Fibroblast of pulmonary artery (primary cell): Measurements from ENCODE around the gene SPATA19.

Experiments
- DNase-seq: peaks from one replicate; pipeline ENCODE4 v3.0.0-alpha.2; 2010; ENCODE audit warnings: low read depth
- H3K4me3 ChIP-seq: replicated peaks from 2 replicates; pipeline ENCODE4 v1.5.1; 2011; ENCODE audit warnings: low read depth, mild to moderate bottlenecking, control low read depth, low read length, moderate library complexity
- TF ChIP-seq, protein P1 (sequence below): IDR thresholded peaks from 2 replicates; pipeline ENCODE4 v1.5.1; 2011; ENCODE audit warnings: mild to moderate bottlenecking, control low read depth, low read length, inconsistent platforms; ENCODE audit errors: missing control alignments

Gene SPATA19

DNA sequence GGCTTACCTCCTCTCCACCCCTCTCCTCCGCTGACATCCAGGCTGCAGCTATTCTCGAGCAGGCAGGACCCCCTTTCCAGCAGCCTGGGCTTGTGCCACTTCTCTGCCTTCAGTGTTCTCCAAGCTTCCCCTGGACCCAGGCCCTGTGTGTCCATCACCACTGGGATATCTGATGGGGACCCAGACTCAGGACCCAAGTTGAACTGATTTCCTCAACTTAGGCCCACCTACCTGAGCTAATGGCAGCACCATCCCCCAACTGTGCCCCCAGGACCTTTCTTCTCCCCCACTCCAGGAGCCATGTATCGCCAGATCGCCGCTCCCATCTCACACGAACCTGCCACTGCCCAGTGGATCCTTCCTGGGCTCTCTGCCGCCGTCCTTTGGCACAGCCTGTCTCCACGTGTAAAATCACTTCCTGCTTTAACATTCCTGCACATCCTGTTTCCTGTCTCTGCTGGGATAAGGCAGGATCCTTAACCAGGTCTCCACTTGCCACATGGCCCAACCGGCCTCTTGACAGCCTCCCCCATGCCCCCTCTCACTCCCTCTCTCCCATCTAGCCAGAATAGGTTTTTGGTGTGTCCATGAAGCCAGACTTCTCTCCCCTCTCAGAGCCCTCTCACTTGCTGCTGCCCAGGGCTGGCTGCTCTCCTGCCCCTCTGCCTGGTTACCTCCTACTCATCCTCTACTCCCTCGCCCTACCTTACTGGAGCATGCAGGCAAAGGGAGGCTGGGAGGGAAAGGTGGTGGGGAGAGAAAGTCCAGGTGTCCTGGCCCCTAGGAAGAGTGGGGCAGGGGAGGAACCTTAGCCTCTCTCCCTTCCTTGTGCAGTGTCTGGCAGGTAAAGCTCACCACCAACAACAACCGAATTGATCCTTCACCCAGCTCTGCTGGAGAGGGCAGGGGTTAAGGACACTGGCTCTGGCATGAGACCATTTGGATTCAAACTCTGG is 9.4 kb downstream of the SPATA19 start:
- H3K4me3 ChIP-seq: no peak overlapping the region
- TF ChIP-seq, protein P1, sequence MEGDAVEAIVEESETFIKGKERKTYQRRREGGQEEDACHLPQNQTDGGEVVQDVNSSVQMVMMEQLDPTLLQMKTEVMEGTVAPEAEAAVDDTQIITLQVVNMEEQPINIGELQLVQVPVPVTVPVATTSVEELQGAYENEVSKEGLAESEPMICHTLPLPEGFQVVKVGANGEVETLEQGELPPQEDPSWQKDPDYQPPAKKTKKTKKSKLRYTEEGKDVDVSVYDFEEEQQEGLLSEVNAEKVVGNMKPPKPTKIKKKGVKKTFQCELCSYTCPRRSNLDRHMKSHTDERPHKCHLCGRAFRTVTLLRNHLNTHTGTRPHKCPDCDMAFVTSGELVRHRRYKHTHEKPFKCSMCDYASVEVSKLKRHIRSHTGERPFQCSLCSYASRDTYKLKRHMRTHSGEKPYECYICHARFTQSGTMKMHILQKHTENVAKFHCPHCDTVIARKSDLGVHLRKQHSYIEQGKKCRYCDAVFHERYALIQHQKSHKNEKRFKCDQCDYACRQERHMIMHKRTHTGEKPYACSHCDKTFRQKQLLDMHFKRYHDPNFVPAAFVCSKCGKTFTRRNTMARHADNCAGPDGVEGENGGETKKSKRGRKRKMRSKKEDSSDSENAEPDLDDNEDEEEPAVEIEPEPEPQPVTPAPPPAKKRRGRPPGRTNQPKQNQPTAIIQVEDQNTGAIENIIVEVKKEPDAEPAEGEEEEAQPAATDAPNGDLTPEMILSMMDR: no peak
- DNase-seq: no peak

DNA sequence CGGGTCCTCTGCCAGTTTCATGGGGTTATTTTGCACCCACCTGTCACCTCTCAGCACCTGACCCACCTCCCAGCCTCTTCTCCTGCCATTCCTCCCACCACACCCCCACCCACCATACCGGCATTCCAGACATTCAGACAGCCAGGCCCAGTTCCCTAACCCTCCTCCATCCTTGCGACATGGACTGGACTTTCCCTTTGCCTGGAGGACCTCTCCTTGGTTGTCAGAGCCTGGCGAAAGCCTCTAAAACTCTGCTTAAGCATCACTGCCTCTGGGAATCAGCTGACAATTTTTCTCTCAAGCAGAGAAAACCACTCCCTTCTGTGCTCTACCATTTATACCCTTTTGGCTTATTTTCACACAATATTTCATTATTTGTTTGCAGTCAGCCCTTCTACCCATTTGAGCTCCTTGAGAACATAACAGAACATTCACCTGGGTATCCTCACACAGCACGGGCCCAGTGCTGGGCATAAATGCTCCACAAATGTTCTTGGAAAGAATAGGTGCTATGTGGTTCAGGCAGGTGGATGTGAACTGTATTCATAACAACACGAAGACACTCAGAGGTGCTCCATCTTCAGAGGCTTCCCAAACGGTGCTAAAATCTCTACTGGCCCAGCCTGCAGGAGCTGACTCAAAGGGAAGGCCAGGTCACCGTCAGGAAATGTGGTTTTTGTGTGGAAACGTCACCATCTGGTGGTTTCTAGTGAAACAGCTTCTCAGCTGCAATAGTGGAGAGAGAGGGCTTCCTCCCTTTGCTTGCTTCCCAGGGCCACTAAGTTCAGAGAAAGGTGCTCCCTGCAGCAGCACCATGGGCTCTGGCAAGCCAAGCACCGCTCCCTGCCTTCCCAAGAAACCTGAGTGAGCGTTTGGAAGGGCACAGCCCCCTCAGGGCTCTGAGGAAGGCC is 10.4 kb downstream of the SPATA19 start:
- peak; percentile 64 for DNase-seq
- TF ChIP-seq, protein P1: peak; percentile 56
- no peak overlapping the region for H3K4me3 ChIP-seq

DNA sequence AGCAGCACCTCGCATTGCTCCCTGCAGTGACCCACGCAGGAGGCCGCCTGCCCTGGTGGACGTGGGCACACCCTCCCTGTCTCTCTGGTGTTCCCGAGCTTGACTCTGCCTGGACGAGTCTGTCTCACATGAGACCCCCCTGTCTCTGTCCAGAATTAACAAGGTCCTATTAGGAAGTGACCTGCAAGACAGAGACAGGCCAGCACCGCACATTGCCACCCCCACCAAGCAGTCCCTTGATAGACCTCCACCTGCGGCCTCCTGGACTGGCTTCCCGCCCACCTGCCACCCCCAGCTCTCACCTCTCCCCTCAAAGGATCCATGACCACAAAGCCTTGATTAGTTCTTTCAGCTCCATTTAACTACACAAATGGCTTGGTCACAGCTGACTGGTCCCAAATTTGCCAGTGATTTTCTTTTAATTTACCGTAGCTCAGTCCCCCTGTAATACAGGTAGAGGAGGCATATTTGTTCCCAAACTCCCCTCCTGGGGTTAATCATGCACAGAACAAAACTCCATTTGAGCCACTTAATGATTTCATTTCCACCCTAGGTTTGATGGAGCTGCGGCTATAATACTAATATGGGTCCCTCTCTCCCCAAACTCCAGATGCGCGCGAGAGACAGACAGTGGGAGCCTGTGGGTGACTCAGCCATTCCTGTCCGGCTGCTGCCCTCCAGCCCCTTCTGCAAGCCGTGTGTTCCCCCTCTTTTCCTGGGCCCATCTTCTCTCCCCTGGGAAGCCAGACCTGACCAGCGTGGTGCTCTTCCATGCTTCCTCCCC is 11.2 kb downstream of the SPATA19 start:
- H3K4me3 ChIP-seq: no peak overlapping the region
- DNase-seq: no peak
- TF ChIP-seq, protein P1: no peak

DNA sequence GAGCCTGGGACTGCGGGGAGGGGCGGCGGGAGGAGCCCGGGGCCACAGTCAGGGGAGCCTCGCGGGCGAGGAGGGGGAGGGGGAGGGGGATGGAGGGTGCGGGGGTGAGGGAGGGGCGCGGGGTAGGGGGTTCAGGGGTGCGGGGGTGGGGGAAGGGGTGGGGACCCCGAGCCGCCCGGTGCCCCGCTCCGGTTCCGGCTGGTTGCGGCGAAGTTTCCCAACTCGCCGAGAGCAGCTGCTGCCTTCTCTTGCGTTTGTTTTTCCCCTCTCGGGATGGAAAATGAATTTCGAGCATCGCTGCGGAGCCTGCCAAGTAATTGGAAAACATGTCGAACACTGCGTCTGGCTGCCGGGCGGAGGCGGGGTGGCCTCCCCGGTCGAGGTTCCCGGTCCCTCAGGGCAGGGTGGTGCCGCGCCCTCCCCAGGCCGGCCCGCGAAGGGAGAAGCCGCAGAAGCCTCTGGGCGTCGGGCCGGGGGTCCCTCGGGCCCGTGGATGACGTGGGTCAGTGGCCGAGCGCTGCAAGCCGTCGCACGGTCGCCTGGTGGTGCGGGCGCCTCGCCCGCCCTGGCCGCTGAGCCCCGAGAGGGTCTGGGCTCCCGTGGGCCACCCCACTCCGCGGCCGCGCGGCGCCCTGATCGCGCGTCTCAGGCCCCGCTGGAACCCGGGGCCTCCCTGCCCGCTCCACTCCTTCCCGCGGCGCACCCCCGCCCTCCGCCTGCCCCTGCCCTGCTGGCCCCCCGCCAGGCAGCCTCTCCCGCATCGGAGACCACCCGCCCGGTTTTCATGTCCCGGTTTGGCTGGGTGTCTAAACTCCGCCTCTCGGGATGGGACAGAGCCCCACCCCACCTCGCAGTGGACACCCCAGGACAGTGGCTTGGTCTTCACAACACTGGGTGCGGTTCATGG is 12.1 kb downstream of the SPATA19 start:
- no peak overlapping the region for H3K4me3 ChIP-seq
- TF ChIP-seq, protein P1: no peak
- no peak for DNase-seq

DNA sequence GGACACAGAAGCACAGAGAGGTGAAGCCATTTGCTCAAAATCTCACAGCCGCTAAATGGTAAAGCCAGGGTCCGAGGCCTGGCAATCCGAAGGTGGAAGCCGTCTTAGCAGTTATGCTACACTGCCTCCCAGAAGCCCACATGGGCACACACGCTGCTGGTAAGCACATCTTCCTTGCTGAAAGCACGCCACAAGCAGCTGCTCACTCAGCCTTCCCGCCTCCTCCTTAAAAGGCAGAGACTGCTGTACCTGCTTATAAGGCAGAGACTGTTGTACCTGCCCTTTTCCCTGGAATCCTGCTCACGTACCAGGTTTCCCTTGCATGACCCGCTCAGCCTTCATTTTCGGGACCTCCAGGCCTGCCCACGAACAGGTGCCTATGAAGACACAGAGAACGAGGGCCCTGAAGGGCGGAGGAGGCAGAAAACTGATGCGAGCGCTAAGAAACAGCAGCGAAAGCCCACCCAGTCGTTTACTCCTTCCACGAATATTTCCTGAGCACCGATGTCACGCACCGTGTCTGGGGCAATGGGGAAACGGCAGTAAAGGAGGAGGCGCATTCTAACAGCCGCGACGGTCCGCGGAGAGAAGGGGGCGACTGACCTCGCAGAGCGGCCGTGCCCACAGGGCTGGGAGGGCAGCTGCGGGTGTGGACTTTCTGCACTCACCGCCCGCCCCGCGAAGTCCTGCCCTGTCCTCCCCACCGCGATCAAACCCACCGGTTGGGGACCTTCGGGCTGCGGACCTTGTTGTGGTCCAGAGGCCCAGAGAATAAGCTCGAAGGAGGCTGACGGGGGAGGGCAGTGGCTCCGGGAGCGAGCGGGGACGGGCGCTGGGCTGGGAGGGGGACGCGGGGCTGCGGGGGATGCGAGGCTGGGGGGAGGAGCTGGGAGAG is 13.0 kb downstream of the SPATA19 start:
- TF ChIP-seq, protein P1: no peak
- no peak overlapping the region for H3K4me3 ChIP-seq
- no peak for DNase-seq
